Measurements from ENCODE around the gene NDEL1. TPM values are rescaled to one million over a fixed set of nuclear protein-coding genes. Genes with fewer than 3 reads are reported as not detected.
A peak's percentile ranks its signal among the peaks of the same experiment; 100 is the strongest.

The NDEL1 gene
- polyA plus RNA-seq, 3 donors = 29.8 to 58.3 (median 39.7) TPM

DNA sequence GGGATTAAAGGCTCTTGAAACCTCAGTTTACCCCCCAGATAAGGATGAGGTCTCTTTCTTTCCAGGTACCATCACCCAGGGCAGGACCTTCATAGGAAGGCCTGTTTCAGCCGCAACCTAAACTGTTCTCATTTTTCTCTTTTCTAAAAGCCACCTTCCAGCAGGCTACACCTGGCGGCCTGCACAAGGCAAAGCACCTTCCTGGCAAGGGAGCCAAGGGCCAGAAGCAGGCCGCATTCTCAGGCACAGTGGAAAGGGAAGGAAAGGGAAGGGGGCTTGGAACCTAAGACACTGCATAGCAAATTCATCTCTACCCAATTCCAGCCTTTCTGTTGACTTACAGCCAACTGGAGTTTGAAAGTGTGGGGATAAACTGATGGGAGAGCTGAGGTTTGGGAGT is 8.9 kb upstream of the NDEL1 start:
- Histone ChIP-seq H4K20me1 (ENCODE audit: insufficient read depth, low read length) (no peaks in the 10 kb centered on the region), H3K27me3 (ENCODE audit: control insufficient read depth in 2 of 2, insufficient read depth in 2 of 2, low read length in 2 of 2) (no peaks in the 10 kb centered on the region), H3K36me3 (replicated peaks in 1 of 2; ENCODE audit: control insufficient read depth in 1 of 2, insufficient read depth in 2 of 2, low read length in 2 of 2) (no peaks in the 10 kb centered on the region), H3K9ac (ENCODE audit: insufficient read depth, low read length, poor library complexity, severe bottlenecking) (no peak overlapping the region), H2AFZ (ENCODE audit: insufficient read depth, low read depth, low read length, poor library complexity, severe bottlenecking) (no peak overlapping the region), H3K4me1 (ENCODE audit: control insufficient read depth in 1 of 2, insufficient read depth in 2 of 2, low read length in 2 of 2) (peaks cover 9 to 12% of the 10 kb centered on the region in 2 donors), H3K4me3 (replicated peaks in 1 of 3; ENCODE audit: low read depth in 2 of 3, low read length in 3 of 3) (no peak overlapping the region), H3K27ac (ENCODE audit: low read depth in 1 of 2, low read length in 2 of 2) (no peak overlapping the region), H3K79me2 (ENCODE audit: insufficient read depth, low read length) (no peaks in the 10 kb centered on the region), H3K4me2 (replicated peaks; ENCODE audit: extremely low read depth, low read length, poor library complexity, severe bottlenecking) (no peak overlapping the region), H3K9me3 (replicated peaks in 1 of 2; ENCODE audit: control insufficient read depth in 1 of 2, insufficient read depth in 1 of 2, low read length in 2 of 2) (no peaks in the 10 kb centered on the region)
- Mint-ChIP-seq H3K9me3 (peaks cover 0 to 5% (median 0%) of the 10 kb centered on the region in 7 donors), H3K27ac (peak overlapping the region in 1 of 7 donors; percentile 66), H3K4me1 (peaks cover 23% of the 10 kb centered on the region), H3K27me3 (ENCODE audit: low read depth in 3 of 3) (peaks cover 2 to 6% (median 2%) of the 10 kb centered on the region in 3 donors), H3K36me3 (peaks cover 5 to 17% of the 10 kb centered on the region in 2 donors), H3K4me3 (no peak overlapping the region)
- 100% methylated on average over 1 of the region's 3 CpGs for WGBS (ENCODE audit: insufficient coverage)
- intact Hi-C loops (cut with micrococcal nuclease) = no loop called here
- no peak for DNase-seq
- TF ChIP-seq, protein P1, sequence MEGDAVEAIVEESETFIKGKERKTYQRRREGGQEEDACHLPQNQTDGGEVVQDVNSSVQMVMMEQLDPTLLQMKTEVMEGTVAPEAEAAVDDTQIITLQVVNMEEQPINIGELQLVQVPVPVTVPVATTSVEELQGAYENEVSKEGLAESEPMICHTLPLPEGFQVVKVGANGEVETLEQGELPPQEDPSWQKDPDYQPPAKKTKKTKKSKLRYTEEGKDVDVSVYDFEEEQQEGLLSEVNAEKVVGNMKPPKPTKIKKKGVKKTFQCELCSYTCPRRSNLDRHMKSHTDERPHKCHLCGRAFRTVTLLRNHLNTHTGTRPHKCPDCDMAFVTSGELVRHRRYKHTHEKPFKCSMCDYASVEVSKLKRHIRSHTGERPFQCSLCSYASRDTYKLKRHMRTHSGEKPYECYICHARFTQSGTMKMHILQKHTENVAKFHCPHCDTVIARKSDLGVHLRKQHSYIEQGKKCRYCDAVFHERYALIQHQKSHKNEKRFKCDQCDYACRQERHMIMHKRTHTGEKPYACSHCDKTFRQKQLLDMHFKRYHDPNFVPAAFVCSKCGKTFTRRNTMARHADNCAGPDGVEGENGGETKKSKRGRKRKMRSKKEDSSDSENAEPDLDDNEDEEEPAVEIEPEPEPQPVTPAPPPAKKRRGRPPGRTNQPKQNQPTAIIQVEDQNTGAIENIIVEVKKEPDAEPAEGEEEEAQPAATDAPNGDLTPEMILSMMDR (IDR thresholded peaks at IDR 0.05) = no peak

DNA sequence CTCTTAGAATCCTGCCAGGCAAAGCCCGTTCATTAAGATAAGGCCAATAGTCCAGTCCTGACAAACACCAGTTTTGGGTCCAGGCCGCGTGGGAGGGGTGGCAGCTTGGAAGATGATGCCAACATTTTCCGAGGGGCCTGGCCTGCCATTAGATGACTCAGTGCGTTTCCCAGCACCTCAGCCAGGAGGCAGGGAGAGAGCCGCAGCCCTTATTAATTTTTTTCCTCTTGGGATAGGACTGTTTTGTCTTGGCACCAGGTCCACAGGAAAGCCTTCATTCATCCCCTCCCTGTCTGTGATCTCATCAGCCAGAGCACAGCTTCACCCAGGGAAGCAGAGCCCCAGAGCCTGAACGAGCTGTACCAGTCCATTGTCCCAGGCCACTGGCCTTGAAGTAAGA is 4.7 kb upstream of the NDEL1 start:
- no peak overlapping the region for H3K9ac ChIP-seq (ENCODE audit: insufficient read depth, low read length, poor library complexity, severe bottlenecking)
- H3K27me3 Mint-ChIP-seq (ENCODE audit: low read depth in 3 of 3) = peaks cover 0 to 7% (median 2%) of the 10 kb centered on the region in 3 donors
- no peak overlapping the region for H3K4me3 Mint-ChIP-seq
- TF ChIP-seq, protein P1 (IDR thresholded peaks at IDR 0.05) = no peak
- no peak for DNase-seq
- H3K9me3 Mint-ChIP-seq = no peaks in the 10 kb centered on the region
- H3K79me2 ChIP-seq (ENCODE audit: insufficient read depth, low read length) = peaks cover 1% of the 10 kb centered on the region
- H3K27me3 ChIP-seq (ENCODE audit: control insufficient read depth in 2 of 2, insufficient read depth in 2 of 2, low read length in 2 of 2) = no peaks in the 10 kb centered on the region
- WGBS (ENCODE audit: insufficient coverage) = 95% methylated on average over 5 of the region's 7 CpGs
- H3K4me2 ChIP-seq (replicated peaks; ENCODE audit: extremely low read depth, low read length, poor library complexity, severe bottlenecking) = no peak overlapping the region
- no peaks in the 10 kb centered on the region for H3K36me3 ChIP-seq (replicated peaks in 1 of 2; ENCODE audit: control insufficient read depth in 1 of 2, insufficient read depth in 2 of 2, low read length in 2 of 2)
- H3K4me1 Mint-ChIP-seq = peaks cover 7% of the 10 kb centered on the region
- H3K4me1 ChIP-seq (ENCODE audit: control insufficient read depth in 1 of 2, insufficient read depth in 2 of 2, low read length in 2 of 2) = peaks cover 5 to 8% of the 10 kb centered on the region in 2 donors
- peak overlapping the region in 4 of 7 donors; percentile 24 to 64 (median 43) for H3K27ac Mint-ChIP-seq
- no peak overlapping the region for H3K27ac ChIP-seq (ENCODE audit: low read depth in 1 of 2, low read length in 2 of 2)
- peaks cover 2 to 10% of the 10 kb centered on the region in 2 donors for H3K36me3 Mint-ChIP-seq
- no peaks in the 10 kb centered on the region for H3K9me3 ChIP-seq (replicated peaks in 1 of 2; ENCODE audit: control insufficient read depth in 1 of 2, insufficient read depth in 1 of 2, low read length in 2 of 2)
- intact Hi-C loops (cut with micrococcal nuclease) = no loop called here
- no peaks in the 10 kb centered on the region for H4K20me1 ChIP-seq (ENCODE audit: insufficient read depth, low read length)
- no peak overlapping the region for H2AFZ ChIP-seq (ENCODE audit: insufficient read depth, low read depth, low read length, poor library complexity, severe bottlenecking)
- no peak overlapping the region for H3K4me3 ChIP-seq (replicated peaks in 1 of 3; ENCODE audit: low read depth in 2 of 3, low read length in 3 of 3)
